HG03175 (cell line): Measurements from ENCODE around the gene VSIG10.
"Not testable (repeated sequence)": the region's sequence is repeated elsewhere in the genome, so short reads cannot be mapped to it uniquely, and the experiment has no call there.

Experiments
- ATAC-seq: cut with Tn5 transposase; IDR thresholded peaks from one replicate; pipeline ENCODE4 v1.9.1; 2021; ENCODE audit warnings: mild to moderate bottlenecking, moderate library complexity; ENCODE audit not compliant: unreplicated experiment

The VSIG10 gene

DNA sequence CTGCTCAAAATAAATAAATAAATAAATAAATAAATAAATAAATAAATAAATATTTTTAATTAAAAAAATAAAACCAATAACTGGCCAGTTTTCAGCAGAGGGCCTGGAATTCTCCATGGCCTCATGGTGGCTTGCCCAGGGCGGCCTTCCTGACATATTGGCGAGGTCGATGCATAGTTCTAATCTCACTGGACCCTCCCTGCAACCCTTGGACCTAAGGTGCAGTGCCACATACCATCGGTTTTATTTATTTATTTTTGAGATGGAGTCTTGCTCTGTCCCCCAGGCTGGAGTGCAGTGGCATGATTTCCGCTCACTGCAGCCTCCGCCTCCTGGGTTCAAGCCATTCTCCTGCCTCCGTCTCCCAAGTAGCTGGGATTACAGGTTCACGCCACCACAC lies 3.9 kb upstream of the VSIG10 start:
- no peak for ATAC-seq

DNA sequence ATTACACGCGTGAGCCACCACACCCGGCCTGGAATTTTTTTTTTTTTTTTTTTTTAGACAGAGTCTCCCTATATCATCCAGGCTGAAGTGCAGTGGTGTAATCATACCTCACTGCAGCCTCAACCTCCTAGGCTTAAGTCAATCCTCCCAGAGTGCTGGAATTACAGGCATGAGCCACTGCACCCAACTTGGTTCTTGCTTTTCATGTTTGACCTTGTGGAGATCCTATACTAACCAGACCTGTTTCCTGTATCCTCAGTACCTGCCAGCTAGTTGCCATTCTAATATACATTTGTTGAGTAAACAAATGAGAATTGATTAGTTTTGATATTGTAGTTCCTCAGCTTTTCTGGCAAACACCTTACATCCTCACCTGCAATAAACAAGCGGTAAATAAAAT lies 3.2 kb upstream of the VSIG10 start:
- no peak for ATAC-seq

DNA sequence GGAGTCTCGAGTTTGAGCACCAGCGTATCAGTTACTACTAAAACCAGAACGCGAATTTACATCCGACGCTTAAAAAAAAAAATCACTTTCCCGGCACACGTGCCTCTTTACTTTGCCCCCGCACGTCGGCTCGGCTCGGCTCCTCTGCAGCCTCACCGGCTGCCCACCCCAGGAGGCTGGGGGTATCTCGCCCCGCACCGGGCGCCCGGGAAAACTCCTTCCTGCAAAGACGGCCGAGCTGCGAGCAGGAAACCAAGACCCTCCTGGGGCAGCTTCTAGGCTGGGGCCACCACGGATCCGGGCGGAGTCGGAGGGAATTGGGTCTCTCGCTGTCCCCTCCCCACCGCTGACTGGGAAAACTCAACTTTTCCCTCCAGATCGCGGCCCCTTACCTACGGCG lies 610 bp downstream of the VSIG10 start:
- no peak for ATAC-seq

DNA sequence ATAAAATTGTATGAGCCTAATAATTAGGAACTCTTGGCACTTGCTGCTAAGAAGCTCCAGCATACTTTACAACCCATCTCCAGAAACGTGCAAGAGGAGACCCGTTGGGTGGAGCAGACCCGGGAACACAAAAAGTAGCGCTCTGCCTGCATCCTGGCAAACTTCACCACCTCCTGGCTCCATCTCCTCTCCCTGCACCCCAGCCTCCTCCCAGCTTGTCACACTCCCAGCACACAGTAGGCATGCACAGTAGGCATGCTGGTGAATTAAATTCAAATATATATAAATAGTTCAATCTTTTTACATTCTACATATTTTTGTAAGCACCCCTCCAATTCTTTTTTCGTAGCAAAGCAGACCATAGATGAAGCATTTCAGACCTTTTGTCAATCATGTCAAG lies 1.2 kb downstream of the VSIG10 start:
- no peak for ATAC-seq

DNA sequence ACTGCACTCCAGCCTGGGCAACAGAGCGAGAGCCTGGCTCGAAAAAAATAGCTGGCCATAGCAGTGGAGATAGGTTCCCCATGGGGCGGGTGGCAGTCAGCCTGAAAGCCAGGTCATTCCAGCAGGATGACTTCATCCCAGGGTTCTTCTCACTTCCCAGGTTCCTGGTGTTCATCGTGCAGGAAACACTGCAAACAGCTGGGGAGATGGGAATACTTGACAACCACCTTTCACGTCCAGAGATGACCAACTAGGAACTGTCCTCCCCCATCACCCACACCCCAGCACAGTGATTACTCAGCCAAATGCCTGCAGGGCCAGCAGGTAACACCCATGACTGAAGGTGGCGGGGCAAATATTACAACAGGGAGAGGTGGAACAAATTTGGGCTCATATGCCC lies 1.7 kb downstream of the VSIG10 start:
- no peak for ATAC-seq

DNA sequence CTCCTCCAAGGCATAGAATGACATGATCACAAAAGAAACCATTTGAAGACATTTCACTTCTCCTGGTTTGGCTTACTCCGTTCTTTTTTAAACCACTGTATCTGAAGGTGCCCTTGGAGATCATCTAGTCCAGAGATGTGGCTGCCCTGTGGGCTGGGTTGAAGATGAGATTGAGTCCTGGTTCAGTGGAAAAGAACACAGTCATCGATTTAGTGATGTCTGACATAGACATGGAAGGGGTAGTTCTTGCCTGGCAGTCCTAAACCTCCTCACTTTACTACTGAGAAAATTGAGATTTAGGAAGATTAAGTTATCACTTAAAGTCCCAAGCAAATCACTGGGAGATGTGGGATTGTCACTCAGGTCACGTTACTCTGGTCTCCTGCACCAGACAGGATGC lies 2.8 kb downstream of the VSIG10 start:
- ATAC-seq, result no peak

DNA sequence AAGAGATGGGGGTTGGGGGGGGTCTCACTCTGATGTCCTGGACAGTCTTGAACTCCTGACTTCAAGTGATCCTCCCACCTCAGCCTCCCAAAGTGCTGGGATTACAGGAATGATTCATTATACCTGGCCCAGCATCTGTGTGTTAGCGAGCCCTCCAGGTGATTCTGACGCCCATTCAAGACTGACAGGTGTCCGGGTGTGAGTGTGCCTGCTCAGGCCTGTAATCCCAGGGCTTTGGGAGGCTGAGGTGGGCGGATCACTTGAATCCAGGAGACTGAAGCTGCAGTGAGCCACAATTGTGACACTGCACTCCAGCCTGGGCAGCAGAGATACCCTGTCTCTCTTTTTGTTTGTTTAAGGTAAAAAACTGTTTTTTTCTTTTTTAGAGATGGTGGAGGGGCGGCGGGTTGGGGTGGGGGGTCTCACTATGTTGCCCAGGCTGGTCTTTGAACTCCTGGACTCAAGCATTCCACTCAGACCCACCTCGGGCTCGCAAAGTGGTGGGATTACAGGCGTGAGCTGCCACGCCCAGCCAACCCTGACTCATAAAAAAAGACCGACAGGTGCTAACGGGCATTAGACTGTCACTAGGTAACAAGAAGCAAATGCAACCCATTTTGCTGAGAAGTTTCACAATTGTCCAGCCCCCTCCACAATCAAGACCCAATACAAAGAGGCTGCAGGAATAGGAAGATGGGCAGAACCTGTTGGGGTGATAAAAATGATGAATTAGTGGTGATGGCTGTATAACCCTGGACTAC lies 4.7 kb downstream of the VSIG10 start:
- no peak for ATAC-seq

DNA sequence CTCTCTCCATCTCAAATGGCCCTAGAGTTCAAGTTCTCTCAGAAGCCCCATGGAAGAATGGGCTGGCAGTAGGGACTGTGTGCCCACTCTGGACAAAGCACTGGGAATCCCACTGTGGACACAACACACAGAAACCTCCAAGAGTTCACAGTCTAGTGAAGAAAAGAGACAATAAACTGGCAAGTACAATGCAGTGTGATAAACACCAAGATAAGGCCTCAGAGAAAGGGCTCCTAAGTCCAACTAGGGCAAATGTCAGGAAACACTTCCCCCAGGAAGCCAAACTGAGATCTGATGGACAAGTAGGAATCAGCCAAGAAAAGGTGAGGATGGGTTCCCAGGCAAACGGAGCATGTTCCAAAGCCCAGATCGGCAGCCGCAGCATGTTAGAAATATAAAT lies 5.4 kb downstream of the VSIG10 start:
- no peak for ATAC-seq

DNA sequence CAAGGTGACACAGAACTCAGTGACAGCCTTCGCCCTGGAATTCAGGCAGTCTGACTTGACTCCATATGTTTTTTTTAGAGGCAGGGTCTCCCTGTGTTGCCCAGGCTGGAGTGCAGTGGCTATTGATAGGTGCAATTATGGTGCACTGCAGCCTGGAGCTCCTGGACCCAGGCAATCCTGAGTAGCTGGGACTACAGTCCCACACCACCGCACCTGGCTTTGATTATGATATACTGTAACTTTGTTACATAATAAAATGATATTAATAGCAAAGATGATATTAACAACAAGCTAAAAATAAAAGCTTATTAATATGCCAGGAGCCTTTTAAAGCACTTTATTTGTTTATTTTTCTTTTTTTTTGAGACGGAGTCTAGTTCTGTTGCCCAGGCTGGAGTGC lies 9.8 kb downstream of the VSIG10 start:
- ATAC-seq, result no peak

DNA sequence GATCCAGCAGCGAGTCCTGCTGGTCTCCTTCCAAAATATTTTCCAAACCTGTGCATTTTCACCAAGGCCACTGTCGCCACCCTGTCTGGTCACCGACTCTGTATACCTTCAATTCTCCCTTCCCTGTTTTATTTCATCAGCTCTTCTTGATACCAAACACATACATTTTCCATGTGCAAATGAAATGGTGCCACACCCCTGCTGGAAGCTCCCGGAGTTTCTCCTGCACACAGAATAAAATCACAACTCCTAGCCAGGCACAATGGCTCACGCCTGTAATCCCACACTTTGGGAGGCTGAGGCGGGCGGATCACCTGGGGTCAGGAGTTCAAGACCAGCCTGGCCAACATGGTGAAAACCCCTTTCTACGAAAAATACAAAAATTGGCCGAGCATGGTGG lies 14.0 kb downstream of the VSIG10 start:
- ATAC-seq, result no peak

DNA sequence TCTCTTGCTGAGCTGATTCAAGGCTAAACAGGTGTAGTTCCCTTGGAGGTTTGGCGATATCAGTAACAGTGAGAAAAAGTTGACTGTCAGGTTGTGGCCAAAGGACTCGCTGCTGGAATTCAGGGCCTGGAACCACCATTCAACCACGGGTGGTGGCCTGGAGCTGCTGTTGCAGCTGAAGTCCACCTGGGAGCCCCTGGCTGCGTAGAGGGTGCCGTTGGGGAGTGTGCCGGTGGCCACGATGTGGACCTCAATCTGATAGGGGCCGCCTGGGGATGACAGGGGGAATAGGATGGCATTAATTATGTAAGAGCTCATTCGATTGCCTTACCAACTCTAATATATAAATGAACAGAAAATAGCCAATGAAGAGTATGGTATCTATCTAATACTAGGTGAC lies 21.6 kb downstream of the VSIG10 start:
- no peak for ATAC-seq

DNA sequence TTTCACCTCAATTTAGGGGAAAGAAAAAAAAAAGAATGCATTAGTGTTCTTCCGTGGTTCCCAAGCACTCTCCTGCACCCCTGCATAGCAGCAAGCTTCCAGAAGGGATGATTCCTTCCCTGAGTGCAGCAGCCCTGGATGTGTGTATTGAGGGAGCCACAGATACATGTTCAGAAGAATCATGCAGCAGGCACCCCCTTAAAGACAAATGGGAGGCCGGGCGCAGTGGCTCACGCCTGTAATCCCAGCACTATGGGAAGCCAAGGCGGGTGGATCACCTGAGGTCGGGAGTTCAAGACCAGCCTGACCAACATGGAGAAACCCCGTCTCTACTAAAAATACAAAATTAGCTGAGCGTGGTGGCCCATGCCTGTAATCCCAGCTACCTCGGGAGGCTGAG lies 22.3 kb downstream of the VSIG10 start:
- ATAC-seq, result not testable (repeated sequence)

DNA sequence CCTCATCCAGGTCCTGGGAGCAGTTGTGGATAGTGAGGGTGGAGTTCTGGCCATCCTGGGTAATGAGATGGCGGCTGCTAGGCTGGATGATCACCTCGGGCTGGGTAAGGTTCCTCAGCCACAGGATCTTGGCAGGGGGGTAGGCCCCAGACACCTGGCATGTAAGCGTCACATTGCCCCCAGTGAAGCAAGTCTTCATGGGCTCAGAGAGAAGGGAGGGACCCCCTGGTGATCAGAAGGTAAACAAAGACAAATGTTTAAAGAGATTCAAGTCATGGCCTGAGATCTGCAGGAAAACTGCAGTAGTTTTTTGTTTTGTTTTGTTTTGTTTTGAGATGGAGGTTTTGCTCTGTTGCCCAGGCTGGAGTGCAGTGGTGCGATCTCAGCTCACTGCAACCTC lies 30.0 kb downstream of the VSIG10 start:
- no peak for ATAC-seq

DNA sequence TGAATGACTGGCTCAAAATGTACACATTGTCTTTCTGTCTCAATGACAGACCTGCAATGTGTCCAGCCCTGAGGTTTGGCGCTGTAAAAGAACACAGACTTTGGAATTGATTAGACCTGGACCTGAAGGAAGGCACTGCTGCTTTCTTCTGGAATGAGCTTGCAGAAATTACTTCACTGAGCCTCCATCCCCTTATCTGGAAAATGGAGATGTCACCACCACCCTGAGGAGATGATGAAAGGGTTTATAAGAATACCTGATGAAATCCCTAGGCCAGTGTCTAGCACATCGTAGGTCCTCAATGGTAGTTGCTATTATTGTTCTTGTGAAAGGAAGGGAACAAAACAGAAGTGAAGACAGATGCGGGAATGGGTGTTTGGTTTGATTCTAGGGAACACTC lies 33.2 kb downstream of the VSIG10 start:
- no peak for ATAC-seq

DNA sequence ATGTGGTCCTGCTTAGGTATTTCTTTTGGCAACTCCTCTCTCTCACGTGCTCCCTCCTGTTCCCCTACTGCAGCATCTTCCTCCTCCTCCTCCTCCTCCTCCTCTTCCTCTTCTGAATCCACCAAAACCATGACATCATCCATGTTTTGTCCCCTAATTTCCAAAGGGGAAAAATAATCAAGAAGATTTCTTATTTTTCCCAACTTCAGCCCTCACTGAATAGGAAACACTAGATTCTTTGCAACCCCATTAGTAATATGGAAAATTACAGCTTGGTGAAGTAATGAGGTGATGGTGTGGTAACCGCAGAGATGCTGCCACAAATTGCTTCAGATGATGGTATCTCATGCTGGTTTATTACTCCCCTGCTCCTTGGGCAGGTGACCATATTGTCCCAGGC lies 35.4 kb downstream of the VSIG10 start:
- no peak for ATAC-seq

DNA sequence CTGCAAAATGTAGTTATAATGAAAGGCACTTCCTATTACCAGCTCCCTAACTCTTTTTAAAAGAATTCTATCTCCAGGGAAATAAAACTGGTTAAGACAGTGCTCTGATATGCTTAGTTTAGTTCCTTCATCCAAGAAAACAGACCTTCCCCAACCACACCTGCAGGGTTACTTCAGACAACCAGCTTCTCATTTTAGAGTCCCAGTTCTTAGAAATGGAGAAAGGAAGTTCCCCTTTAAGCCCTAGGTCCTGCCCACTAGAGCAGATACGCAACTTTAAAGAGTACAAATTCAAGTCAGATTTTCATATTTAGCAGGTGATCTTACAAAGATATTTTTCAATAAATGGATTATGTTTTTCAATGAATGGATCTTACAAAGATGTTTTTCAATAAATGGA lies 38.4 kb downstream of the VSIG10 start:
- no peak for ATAC-seq

DNA sequence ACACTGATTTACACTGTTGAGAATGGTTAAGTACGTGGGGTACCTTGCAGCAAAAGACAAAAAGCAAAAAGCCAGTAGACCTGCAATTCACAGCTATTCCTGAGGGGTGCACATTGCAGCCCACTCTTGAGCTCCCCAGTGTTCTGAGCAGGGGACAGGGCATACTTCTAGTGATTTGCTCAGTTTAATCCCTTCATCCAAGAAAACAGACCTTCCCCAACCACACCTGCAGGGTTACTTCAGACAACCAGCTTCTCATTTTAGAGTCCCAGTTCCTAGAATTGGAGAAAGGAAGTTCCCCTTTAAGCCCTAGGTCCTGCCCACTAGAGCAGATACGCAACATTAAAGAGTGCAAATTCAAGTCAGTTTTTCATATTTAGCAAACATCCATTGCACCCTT lies 39.2 kb downstream of the VSIG10 start:
- peak; percentile 49 for ATAC-seq

DNA sequence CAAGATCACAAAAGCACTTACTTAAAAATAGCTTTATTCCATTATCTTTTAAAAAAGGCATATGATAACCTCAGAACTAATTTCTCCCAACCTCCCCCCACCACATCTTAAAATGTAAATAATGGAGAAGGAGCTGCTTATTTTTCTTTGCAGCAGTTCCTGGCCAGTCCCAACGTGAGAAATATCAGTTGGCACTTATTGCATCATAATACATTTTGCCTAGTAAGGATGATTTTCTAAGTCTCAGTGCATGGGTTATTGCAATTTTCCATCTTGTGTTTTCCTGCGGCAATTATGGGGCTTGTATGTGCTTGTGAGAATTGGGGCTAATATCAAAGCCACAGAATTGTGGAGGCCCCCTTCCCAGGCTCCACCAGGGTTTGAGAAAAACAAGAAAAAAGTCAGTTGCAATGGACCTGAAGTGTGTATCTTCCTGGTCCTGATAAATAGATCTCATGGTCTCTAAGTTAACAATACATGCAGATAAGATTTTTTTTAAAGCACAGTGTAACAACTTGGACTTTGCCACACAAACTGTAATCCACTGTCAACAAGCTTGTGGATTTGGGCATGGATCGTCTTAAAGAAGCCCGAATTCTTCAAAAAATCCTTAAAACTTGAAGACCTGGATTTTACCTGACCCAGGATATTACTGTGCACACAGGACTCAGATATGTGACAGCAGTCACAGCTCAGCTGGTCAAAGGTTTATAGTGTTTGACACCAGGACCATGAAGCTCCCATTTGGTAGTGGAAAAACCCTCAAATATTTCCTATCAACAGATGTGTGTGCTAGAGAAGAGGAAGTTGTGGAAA lies 40.0 kb downstream of the VSIG10 start:
- ATAC-seq, result no peak

DNA sequence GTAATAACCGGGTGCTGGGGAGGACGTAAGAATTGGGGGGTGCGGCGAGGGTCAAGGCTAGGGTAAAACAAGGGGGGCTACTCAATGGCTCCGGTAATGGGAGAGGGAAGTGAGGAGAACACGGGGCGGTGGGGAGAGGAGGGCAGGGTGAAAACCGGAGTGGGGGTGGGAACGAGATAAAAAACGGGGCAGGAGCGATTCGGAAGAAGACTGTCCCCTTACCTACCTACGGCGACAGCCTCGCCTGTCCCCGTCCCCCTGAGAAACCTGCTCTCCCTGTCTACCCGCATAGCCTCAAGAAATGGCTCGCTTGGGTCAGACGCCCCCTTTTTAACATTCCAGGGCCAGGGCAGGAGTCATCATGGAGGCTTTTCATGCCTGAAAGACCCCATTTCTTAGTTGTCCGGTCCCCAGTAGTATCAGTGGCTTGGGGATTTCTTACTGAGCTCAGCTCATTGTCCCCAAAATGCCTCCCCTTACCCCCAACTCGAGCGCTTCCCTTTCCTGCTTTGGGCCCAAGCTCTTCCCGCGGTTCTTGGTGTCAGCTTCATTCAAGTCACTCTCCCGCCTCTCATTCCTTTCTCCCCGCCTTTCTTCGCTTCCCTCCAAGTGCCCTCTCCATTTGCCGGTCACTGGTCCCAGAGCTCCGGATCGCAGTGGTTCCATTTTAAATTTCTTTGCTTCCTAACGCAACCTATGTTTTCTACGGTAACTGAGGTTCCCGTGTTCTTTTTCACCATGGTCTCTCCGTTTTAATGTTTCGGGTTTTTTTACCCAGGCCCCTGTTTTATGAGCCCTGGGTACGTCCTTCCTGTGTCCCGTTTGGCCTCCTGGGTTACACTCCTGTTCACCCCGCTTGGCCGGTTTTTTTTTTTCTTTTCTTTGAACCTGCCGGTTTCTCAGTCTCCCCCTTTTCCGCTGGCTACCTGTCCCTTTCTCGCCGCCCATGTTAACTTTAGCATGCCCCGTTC lies 41.7 kb downstream of the VSIG10 start:
- ATAC-seq, result no peak

DNA sequence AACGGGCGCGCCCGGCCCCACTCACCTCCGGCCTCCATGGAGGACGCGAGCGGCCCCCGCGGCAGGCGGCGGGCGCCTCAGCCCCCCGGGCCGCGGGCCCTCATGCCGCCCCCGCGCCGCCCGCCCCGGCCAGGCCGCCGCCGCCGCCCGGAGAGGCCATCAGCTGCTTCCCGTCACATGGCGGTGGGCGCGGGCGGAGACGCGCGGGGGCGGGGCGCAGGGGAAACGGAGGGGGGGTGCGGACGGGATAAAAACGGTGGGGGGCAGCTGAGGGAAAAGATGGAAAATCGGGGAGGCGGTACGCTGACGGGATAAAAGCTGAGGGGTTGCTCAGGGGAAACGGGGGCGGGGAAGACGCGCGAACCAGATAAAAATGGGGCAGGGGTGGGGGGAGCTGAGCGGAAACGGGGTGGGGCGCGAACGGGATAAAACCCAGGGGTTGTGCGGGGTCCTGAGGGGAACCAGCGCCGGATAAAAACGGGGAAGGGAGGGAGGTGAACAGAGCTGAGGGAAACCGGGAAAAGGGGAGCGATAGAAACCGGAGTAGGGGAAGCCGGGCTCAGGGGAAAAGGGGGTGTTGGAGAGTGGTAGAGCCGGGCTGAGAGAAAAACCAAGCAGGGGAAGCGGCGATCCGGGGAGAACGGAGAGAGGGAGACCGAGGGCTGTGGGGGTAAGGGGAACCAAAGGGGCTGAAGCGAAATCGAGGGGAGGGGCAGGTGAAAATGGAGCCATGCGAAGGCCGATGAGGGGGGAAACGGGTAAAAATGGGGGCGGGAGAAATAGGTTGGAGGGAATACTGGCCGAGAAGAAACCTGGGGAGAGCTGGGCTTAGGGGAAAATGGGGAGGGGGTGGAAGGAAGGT lies 42.6 kb downstream of the VSIG10 start, which contains the start of gene WSB2:
TSS of gene WSB2 (minus strand) at position 169 of the 862 bp plus-strand sequence. CDS start at position 38, 131 bp downstream.
- ATAC-seq, result peak; percentile 49
